Right kidney (tissue), 1 donor: ENCODE results near the gene ZNF215.
"Not testable (repeated sequence)": the region's sequence is repeated elsewhere in the genome, so short reads cannot be mapped to it uniquely, and the experiment has no call there.

ENCODE experiments used
- DNase-seq: peaks from one replicate; pipeline ENCODE4 v3.0.0-alpha.2; 2016

The ZNF215 gene

DNA sequence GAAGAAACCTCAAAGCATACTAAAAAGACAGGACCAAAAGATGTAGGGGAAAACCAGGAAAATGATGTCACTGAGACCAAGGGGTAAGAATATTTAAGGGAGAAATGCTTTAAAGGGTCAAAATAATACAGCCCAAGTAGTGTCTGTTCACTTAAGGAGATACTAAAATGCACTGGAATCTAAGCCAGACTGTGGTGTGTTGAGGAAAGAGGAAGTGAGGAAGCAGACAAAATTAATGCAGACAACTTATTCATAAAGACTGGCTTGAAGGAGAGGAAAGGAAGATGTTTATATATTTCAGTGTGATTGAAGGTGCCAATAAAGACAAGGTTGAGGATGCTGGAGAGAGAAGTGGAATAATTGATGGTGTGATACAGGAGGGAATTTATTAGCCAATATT, 15.7 kb downstream of the ZNF215 start:
- no peak for DNase-seq

DNA sequence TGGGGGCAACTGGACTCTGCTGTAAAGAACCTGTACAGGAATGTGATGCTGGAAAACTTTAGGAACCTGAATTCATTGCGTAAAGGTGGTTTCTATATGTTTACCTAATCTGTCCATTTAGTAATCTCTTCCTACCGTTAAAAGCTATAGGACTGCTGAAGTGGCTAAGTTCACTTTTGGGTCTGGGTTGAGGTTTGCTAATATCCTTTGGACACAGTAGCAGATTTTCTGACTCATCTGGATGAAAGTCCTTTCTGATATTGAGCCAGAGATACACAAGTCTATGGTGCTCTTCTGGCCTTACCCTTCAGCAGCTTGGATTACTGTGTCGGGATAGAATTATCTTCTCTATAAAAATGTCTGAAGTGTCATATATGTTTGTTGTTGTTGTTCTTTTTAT, 16.9 kb downstream of the ZNF215 start:
- DNase-seq = no peak

DNA sequence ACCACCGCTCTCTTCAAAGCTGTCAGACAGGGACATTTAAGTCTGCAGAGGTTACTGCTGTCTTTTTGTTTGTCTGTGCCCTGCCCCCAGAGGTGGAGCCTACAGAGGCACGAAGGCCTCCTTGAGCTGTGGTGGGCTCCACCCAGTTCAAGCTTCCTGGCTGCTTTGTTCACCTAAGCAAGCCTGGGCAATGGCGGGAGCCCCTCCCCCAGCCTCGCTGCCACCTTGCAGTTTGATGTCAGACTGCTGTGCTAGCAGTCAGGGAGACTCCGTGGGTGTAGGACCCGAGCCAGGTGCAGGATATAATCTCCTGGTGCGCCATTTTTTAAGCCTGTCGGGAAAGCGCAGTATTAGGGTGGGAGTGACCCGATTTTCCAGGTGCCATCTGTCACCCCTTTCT, 28.0 kb downstream of the ZNF215 start:
- not testable (repeated sequence) for DNase-seq

DNA sequence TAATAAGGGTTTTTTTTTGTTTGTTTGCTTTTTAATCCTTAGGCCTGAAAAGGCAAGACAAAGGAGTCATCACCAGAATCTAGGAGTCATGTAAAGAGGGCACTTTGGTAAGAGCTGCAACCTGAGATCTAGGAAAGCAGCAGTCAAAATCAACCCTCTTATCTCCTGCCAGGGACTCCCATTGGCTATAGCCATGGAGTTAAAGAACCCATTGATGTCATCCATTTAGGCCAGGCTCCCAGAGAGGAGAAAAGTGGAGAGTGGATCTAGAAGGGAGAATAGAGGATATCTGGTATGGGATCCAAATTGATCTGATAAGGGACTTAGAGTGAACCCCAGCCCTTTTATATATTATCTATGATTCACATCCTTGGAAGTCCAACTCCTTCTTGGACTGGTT, 35.9 kb downstream of the ZNF215 start:
- no peak for DNase-seq

DNA sequence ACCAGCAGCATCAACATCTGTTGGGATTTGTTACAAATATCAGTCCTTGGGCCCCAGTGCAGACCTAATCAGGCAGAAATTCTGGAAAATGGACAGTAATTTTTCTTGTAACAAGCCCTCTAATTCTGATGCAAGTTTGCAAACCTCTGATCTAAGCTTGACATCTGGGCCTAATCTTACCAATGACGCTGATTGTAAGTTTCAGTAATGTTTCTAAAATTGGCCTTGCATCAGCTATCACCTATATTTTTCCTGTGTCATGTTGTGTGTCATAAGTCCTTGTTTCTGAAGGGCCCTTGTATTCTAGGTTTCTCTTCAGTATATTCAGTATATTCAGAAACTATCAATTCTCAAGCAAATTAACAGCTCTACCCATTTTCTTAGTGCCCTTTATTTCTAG, 36.4 kb downstream of the ZNF215 start:
- no peak for DNase-seq

DNA sequence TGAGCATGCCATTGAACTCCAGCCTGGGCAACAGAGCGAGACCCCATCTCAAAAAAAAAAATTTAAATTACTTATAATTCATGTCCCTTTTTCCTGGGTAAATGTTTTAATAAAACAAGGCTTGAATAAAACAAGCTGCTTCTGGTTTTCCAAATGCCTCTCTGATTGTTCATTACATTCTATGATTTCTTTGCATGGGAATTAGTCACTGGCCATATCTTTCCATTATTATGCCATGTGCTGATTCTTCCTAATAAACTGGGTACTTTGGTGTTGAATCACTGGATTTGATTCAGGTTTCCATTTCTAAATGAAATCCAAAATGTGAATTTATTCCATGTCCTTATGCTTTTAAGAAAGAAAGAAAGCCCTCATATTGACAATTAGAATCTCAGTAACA, 42.6 kb downstream of the ZNF215 start:
- DNase-seq = no peak

DNA sequence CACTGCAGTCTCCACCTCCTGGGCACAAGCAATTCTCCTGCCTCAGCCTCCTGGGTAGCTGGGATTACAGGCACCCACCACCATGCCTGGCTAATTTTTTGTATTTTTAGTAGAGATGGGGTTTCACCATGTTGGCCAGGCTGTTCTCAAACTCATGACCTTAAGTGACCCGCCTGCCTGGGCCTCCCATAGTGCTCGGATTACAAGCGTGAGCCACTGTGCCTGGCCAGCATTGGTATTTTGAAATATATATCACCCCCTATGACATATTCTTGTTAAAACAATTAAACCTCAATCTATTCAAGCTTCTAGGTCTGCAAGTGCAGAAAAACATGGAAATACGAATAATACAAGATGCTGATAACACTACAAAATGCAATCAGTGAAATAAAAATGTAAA, 43.6 kb downstream of the ZNF215 start:
- not testable (repeated sequence) for DNase-seq

DNA sequence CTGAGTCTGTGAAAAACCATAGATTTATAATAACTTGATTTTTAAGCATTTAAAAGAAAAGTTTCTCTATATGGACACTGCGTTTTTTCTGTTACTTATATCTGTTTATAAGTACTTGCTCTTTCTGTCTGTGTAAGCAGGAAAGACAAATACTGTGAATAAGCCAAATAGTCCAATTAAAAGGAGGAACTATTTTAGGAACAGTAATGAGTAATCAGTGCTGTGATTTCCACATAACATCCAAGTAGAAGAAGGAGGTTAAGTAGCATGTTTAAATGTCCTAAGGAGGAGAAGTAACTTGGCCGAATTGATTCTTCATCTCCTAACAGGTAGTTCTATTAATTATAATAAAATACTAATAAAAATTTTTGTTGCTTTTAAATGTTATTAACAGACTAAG, 53.1 kb downstream of the ZNF215 start:
- no peak for DNase-seq

DNA sequence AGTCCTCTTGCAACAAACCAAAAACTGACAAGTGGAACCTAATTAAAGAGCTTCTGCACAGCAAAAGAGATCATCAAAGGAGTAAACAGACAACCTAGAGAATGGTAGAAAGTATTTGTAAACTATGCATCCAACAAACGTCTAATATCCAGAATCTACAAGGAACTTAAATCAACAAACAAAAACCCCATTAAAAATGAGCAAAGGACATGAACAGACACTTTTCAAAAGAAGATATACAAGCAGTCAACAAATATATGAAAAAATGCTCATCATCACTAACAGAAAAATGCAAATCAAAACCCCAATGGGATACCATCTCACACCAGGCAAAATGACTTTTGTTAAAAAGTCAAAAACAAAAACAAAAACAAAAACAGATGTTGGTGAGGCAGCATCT, 60.3 kb downstream of the ZNF215 start:
- no peak for DNase-seq

DNA sequence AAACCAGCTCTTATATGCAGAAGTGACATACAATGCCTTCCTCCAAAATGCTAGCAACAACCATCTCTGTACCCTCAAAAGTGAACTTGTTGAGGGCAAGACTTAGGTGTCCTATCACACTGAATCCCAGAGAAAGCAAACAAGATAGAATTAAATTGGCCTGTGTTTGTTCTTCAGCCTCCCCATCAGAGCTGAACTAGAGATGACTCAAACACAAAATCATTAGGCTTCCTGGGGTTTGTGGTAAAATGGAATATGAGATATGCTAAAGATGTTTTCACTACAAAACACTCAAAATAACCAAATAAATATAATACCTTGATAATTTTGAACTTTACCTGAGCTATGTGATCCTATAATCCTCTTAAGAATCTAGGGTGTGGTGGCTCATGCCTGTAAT, 62.3 kb downstream of the ZNF215 start:
- DNase-seq = no peak

DNA sequence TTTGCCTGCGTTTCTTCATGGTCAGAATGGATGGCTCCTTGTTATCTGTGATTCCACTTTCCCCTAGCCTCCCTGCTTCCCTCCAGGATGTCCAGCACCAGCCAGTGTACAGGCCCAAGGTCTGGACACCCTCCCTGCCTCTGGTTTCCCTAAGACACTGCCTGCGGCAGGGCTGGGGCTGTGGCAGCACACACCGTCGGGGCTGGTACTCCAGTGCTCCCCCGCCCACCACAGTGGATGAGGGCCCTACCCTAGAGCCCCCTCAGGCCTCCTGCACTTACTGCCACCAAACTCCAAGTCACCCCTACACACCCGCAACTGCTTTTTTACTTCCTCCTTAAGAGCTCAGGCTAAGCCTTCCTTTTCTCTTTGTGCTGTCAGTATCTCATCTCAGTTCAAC, 65.0 kb downstream of the ZNF215 start:
- no peak for DNase-seq

DNA sequence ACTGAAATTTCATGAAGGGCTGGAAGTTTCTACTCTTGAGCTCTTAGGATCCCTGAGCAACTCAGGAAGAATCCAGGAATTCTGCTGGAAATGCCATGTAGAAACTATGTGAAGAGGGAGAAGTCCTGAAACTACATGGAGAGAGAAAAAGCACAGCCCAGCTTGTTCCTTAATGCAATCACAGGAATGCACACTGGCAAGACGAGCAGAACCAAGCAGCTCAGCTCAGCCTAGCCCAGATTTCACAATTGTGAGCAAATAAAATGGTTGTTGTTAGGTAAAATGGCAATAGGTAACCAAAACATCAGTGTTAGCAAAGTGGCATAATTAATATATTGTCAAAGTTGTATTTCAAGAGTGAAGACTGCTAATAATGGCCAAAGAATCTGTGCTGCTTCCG, 65.8 kb downstream of the ZNF215 start:
- no peak for DNase-seq

DNA sequence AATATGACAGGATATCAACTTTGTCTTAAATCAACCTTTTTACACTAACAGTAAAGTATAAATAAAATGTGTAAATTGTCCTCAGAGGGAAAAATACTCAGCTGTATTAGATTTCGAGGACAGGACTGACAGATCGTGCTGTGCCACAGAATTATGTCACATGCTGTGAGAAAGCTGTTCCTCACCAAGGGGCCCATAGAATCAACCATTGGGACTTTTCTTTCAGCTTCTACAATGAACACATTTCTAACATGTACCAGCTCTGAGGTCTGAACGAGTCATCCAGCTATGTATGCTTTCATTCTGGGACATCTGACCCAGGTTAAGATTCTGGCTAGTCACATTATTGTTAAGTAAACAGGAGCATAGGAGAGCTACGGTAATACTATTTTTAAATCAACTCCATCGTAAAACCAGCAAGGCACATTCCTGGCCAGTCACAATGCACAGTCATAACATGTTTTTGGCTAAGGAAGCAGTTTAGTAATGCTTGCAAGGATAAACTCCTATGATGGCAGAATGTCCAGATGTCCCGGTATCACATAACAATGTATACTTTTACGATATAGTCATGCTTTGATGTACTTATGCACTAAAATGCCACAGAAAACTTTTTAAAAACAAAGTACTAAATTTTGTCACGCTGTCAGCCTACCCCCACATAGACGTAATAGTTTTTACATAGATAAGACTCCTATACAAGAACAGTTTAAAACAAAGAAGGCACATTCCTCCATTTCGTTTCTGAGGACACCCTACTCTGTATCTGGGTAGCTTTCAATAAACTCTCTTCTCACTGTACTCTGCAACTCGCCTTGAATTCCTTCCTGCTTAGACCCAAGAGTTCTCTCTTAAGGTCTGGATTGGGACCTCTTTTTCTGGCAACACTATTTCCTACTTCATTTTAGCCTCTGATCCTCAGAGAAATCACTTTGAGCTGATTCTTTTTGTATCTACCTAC, 66.5 kb downstream of the ZNF215 start:
- peak; percentile 6 for DNase-seq

DNA sequence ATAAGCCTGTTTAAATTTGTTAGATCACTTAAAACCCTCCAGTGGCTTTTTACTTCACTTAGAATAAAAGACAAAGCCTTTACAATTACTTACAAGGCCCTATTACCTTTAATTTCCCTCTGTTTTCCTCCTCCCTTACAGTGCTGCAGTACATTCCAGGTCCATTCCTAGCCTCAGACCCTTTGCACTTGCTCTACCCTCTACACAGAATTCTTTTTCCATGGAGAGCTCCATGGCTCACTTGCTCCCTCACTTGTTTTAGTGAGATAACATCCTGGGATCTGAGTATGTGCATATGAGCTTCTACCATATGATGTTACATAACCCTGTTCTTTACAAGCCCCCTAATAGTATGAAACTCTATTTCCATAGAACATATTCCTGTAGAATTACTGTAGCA, 69.5 kb downstream of the ZNF215 start:
- no peak for DNase-seq

DNA sequence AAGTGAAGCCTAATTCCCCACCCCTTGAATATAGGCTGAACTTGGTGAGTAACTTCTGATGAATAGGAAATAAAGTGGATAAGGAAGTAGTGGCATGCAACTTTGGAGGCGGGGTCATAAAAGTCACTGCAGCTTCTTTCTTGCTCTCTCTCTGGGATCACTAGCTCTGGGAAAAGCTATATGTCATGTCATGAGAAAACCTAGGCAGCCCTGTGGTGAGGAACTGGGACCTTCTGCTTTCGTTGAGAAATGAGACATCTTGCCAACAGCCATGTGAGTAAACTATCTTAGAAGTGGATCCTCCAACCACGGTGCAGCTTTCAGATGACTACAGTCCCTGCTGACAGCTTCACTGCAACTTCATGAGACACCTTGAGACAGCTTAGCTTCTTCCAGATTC, 78.3 kb downstream of the ZNF215 start:
- no peak for DNase-seq
